Ishikawa (cell line): ENCODE results near the gene ZBTB11.

ENCODE experiments used
- CEBPB ChIP-seq: IDR thresholded peaks from 2 replicates; pipeline ENCODE4 v1.6.1; 2012
- CREB1 ChIP-seq: IDR thresholded peaks from 2 replicates; pipeline ENCODE4 v1.6.1; 2012; ENCODE audit warnings: low read depth
- EGR1 ChIP-seq: IDR thresholded peaks from 2 replicates; pipeline ENCODE4 v1.6.1; 2012
- EP300 ChIP-seq: IDR thresholded peaks from 2 replicates; pipeline ENCODE4 v1.6.1; 2012; ENCODE audit warnings: borderline replicate concordance
- FOXM1 ChIP-seq: IDR thresholded peaks from 2 replicates; pipeline ENCODE4 v1.6.1; 2012; ENCODE audit warnings: low read depth, borderline replicate concordance
- MAX ChIP-seq: IDR thresholded peaks from 2 replicates; pipeline ENCODE4 v1.6.1; 2012
- NFIC ChIP-seq: IDR thresholded peaks from 2 replicates; pipeline ENCODE4 v1.6.1; 2012
- RAD21 ChIP-seq: IDR thresholded peaks from 2 replicates; pipeline ENCODE4 v1.6.1; 2012; ENCODE audit warnings: low read depth
- REST ChIP-seq: IDR thresholded peaks from 2 replicates; pipeline ENCODE4 v1.6.1; 2012; ENCODE audit warnings: low read depth, mild to moderate bottlenecking
- TAF1 ChIP-seq: IDR thresholded peaks from 2 replicates; pipeline ENCODE4 v1.6.1; 2012; ENCODE audit warnings: low read depth, mild to moderate bottlenecking
- TCF12 ChIP-seq: IDR thresholded peaks from 2 replicates; pipeline ENCODE4 v1.6.1; 2012; ENCODE audit warnings: low read depth
- TEAD4 ChIP-seq: IDR thresholded peaks from 2 replicates; pipeline ENCODE4 v1.6.1; 2012
- USF1 ChIP-seq: IDR thresholded peaks from 2 replicates; pipeline ENCODE4 v1.6.1; 2012
- YY1 ChIP-seq: IDR thresholded peaks from 2 replicates; pipeline ENCODE4 v1.6.1; 2012; ENCODE audit warnings: low read depth
- ZBTB7A ChIP-seq: IDR thresholded peaks from 2 replicates; pipeline ENCODE4 v1.6.1; 2012; ENCODE audit warnings: low read depth

ZBTB11 gene

GRCh38 chr3:101635954-101636798 lies 40.8 kb downstream of the ZBTB11 start:
- TF ChIP-seq NFIC (no peak), RAD21 (peak; percentile 67), USF1 (no peak)

GRCh38 chr3:101635345-101635744 lies 41.6 kb downstream of the ZBTB11 start:
- no peak for TF ChIP-seq USF1
- no peak for TF ChIP-seq TCF12

- TF ChIP-seq TAF1, result no peak
- no peak for TF ChIP-seq REST
- TF ChIP-seq USF1, result no peak
- no peak for TF ChIP-seq TEAD4
- no peak for TF ChIP-seq FOXM1
- TF ChIP-seq CEBPB, result no peak
Measured at GRCh38 chr3:101634591-101635196, 42.2 kb downstream of the ZBTB11 start.

- no peak for TF ChIP-seq CREB1
- TF ChIP-seq MAX, result no peak
- TF ChIP-seq YY1, result no peak
- TF ChIP-seq ZBTB7A, result no peak
- TF ChIP-seq EGR1, result no peak
- TF ChIP-seq NFIC, result no peak
- no peak for TF ChIP-seq TCF12
- TF ChIP-seq USF1, result no peak
- TF ChIP-seq CEBPB, result no peak
- TF ChIP-seq TEAD4, result no peak
- no peak for TF ChIP-seq TAF1
- TF ChIP-seq EP300, result no peak
- TF ChIP-seq RAD21, result no peak
- no peak for TF ChIP-seq FOXM1
- TF ChIP-seq REST, result no peak
Measured at GRCh38 chr3:101633186-101633585, 43.7 kb downstream of the ZBTB11 start.

GRCh38 chr3:101632586-101632985 lies 44.3 kb downstream of the ZBTB11 start:
- TF ChIP-seq FOXM1, result no peak
- no peak for TF ChIP-seq CEBPB
- TF ChIP-seq REST, result no peak
- no peak for TF ChIP-seq TCF12
- no peak for TF ChIP-seq EGR1
- TF ChIP-seq ZBTB7A, result no peak
- no peak for TF ChIP-seq YY1
- TF ChIP-seq MAX, result no peak
- no peak for TF ChIP-seq EP300
- TF ChIP-seq CREB1, result no peak
- TF ChIP-seq RAD21, result no peak
